Caco-2 (cell line): ENCODE results near the gene CXorf58. TPM values are rescaled to one million over a fixed set of nuclear protein-coding genes. Genes with fewer than 3 reads are reported as not detected.

Experiments
- BruUV-seq: library from RNA; stranded (reverse); fragments of 400-500 nt; replicated peaks from 2 replicates; lab custom pipeline; 2021; lab: Mats Ljungman, UMichigan
- CTCF ChIA-PET: fragments of 300-600 bp; sonication (Branson Sonifier 250); formaldehyde crosslinking; loops from one replicate; lab custom pipeline; 2022; ENCODE audit warnings: antibody characterized with exemption; lab: Charles Lee
- POLR2A ChIA-PET: fragments of 300-600 bp; sonication (Branson Sonifier 250); formaldehyde crosslinking; loops from one replicate; lab custom pipeline; 2022; ENCODE audit warnings: antibody characterized with exemption; lab: Charles Lee
- DNase-seq, 2 experiments: peaks; one replicate each; pipeline versions ENCODE4 v3.0.0 to v3.0.0-alpha.2; 2020 to 2022
- H3K27me3 ChIP-seq: replicated peaks from 2 replicates; pipeline ENCODE4 v1.6.0; 2011; ENCODE audit warnings: low read length; ENCODE audit not compliant: control insufficient read depth, insufficient read depth
- H3K36me3 ChIP-seq: 2 replicates; pipeline ENCODE4 v1.5.1; 2011; ENCODE audit warnings: low read length; ENCODE audit not compliant: control insufficient read depth, insufficient read depth
- H3K4me1 ChIP-seq: fragments of 250-450 bp; sonication (Bioruptor Pico); 2 replicates; pipeline ENCODE4 v1.5.1; 2020; ENCODE audit warnings: mild to moderate bottlenecking
- H3K4me3 ChIP-seq: 2 replicates; pipeline ENCODE4 v1.5.1; 2011; ENCODE audit warnings: low read depth, mild to moderate bottlenecking, control low read depth, low read length
- H3K9me3 ChIP-seq: fragments of 250-450 bp; sonication (Bioruptor Pico); 2 replicates; pipeline ENCODE4 v1.5.1; 2020; ENCODE audit warnings: mild to moderate bottlenecking, moderate library complexity
- H3K27ac Mint-ChIP-seq: one replicate; pipeline ENCODE4 v1.8.0; 2022; ENCODE audit warnings: mixed read lengths; ENCODE audit not compliant: unreplicated experiment
- H3K27me3 Mint-ChIP-seq: one replicate; pipeline ENCODE4 v1.8.0; 2022; ENCODE audit warnings: mixed read lengths; ENCODE audit not compliant: insufficient read depth, unreplicated experiment
- H3K36me3 Mint-ChIP-seq: one replicate; pipeline ENCODE4 v1.8.0; 2022; ENCODE audit warnings: mild to moderate bottlenecking, mixed read lengths; ENCODE audit not compliant: insufficient read depth, unreplicated experiment
- H3K4me1 Mint-ChIP-seq: one replicate; pipeline ENCODE4 v1.8.0; 2022; ENCODE audit warnings: low read depth, mixed read lengths; ENCODE audit not compliant: unreplicated experiment
- H3K4me3 Mint-ChIP-seq: one replicate; pipeline ENCODE4 v1.8.0; 2022; ENCODE audit warnings: mild to moderate bottlenecking, moderate library complexity, mixed read lengths; ENCODE audit not compliant: unreplicated experiment
- H3K9me3 Mint-ChIP-seq: one replicate; pipeline ENCODE4 v1.8.0; 2022; ENCODE audit warnings: mixed read lengths; ENCODE audit not compliant: unreplicated experiment
- CTCF ChIP-seq, 2 experiments: fragments of 200-600 bp in 1 of 2; IDR thresholded peaks; 1 replicate in 1 of 2; 2 replicates in 1 of 2; pipeline versions ENCODE4 v1.5.1 to v1.8.0; 2011 to 2022; ENCODE audit warnings: antibody characterized with exemption in 1 of 2, control low read depth in 1 of 2, inconsistent platforms in 1 of 2, low read depth in 1 of 2, low read length in 1 of 2, mild to moderate bottlenecking in 1 of 2, moderate library complexity in 1 of 2; ENCODE audit not compliant: insufficient read depth in 1 of 2, severe bottlenecking in 1 of 2, unreplicated experiment in 1 of 2
- intact Hi-C: fragments of 100-400 bp; cut with micrococcal nuclease; formaldehyde crosslinking; loops from one replicate; pipeline ENCODE4 v1.10.0; 2022; ENCODE audit not compliant: unreplicated experiment
- total RNA-seq: library from RNA; stranded (reverse); gene quantifications from 2 replicates; pipeline ENCODE4 v1.2.3, GENCODE V29; 2022

CXorf58 gene
- total RNA-seq, 1 experiment from 2014 or later: not detected

GRCh38 chrX:23864742-23865326 lies 43.0 kb upstream of the CXorf58 start:
- BruUV-seq: no TSS peak

DNA sequence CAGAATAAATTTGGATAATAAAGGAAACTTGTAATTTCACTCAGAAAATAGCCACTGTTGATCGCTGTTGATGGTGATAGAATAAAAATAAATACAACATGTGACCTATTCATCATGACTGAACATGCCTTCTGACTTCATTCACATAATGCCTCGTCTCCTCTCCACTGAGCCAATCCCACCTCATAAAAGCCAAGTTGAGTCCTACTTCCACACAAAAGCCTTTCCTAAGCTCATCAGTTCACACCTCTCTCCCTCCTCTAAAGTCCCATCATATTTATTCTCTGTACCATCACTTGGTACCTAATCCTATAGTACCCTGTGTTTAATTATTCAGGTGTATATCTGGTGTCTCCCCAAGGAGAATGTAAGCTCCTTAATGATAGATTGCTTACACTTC lies 37.8 kb upstream of the CXorf58 start:
- Histone ChIP-seq H3K9me3 (no peaks in the 10 kb centered on the region), H3K4me3 (no peak overlapping the region), H3K4me1 (no peaks in the 10 kb centered on the region), H3K27me3 (no peaks in the 10 kb centered on the region), H3K36me3 (no peaks in the 10 kb centered on the region)
- Mint-ChIP-seq H3K9me3 (no peaks in the 10 kb centered on the region), H3K27ac (no peak overlapping the region), H3K27me3 (no peaks in the 10 kb centered on the region), H3K36me3 (no peaks in the 10 kb centered on the region), H3K4me3 (no peak overlapping the region), H3K4me1 (peaks cover 10% of the 10 kb centered on the region)
- ChIA-PET CTCF (no interaction called here), POLR2A (no interaction called here)
- intact Hi-C loops: no loop called here
- DNase-seq: no peak
- TF ChIP-seq CTCF (IDR thresholded peaks at IDR 0.05; ENCODE audit: insufficient read depth in 1 of 2, low read depth in 1 of 2, low read length in 1 of 2, severe bottlenecking in 1 of 2, unreplicated experiment in 1 of 2): no peak
- BruUV-seq: no TSS peak

More at GRCh38 chrX:23864742-23865326, 43.0 kb upstream of the CXorf58 start:
- H3K36me3 Mint-ChIP-seq: no peaks in the 10 kb centered on the region
- no peak overlapping the region for H3K4me3 ChIP-seq
- no peak overlapping the region for H3K4me3 Mint-ChIP-seq
- H3K9me3 Mint-ChIP-seq: no peaks in the 10 kb centered on the region
- H3K36me3 ChIP-seq: no peaks in the 10 kb centered on the region
- no peaks in the 10 kb centered on the region for H3K4me1 Mint-ChIP-seq
- H3K4me1 ChIP-seq: no peaks in the 10 kb centered on the region
- POLR2A ChIA-PET: no interaction called here
- CTCF ChIA-PET: no interaction called here
- TF ChIP-seq CTCF (IDR thresholded peaks at IDR 0.05; ENCODE audit: insufficient read depth in 1 of 2, low read depth in 1 of 2, low read length in 1 of 2, severe bottlenecking in 1 of 2, unreplicated experiment in 1 of 2): no peak
- no peak for DNase-seq
- H3K27ac Mint-ChIP-seq: no peak overlapping the region
- H3K27me3 ChIP-seq: no peaks in the 10 kb centered on the region
- intact Hi-C loops: no loop called here
- H3K27me3 Mint-ChIP-seq: no peaks in the 10 kb centered on the region
- no peaks in the 10 kb centered on the region for H3K9me3 ChIP-seq

- ChIA-PET CTCF (interaction anchor here (0.7 to 1.1 kb wide), 2 partner anchors 72 to 97 kb away, joined by 3 read pairs; no protein-coding TSS in a partner anchor), POLR2A (no interaction called here)
- peak in 1 of 2 experiments; percentile 7 for DNase-seq
These were observed 35.8 kb upstream of the CXorf58 start for GRCh38 chrX:23871905-23872546.

More at GRCh38 chrX:23871905-23872546, 35.8 kb upstream of the CXorf58 start:
- Mint-ChIP-seq H3K9me3 (no peaks in the 10 kb centered on the region), H3K4me3 (no peak overlapping the region), H3K36me3 (no peaks in the 10 kb centered on the region), H3K27me3 (no peaks in the 10 kb centered on the region), H3K27ac (no peak overlapping the region), H3K4me1 (peaks cover 10% of the 10 kb centered on the region)
- no peaks in the 10 kb centered on the region for H3K4me1 ChIP-seq
- H3K27me3 ChIP-seq: no peaks in the 10 kb centered on the region
- H3K4me3 ChIP-seq: no peak overlapping the region
- peak in 1 of 2 experiments; percentile 38 for TF ChIP-seq CTCF (IDR thresholded peaks at IDR 0.05; ENCODE audit: insufficient read depth in 1 of 2, low read depth in 1 of 2, low read length in 1 of 2, severe bottlenecking in 1 of 2, unreplicated experiment in 1 of 2)
- intact Hi-C loops: loop anchor here (1.0 kb wide), 1 partner anchor 29 kb away; no protein-coding TSS in a partner anchor
- H3K36me3 ChIP-seq: no peaks in the 10 kb centered on the region
- H3K9me3 ChIP-seq: no peaks in the 10 kb centered on the region
- BruUV-seq: no TSS peak
